Measurements from ENCODE around the gene GNAQ. TPM values are rescaled to one million over a fixed set of nuclear protein-coding genes. Genes with fewer than 3 reads are reported as not detected.

GNAQ gene
- total RNA-seq, 2 donors from 2014 or later = 15.8 to 22.1 TPM

- DNase-seq = no peak
- no peaks in the 10 kb centered on the region for H3K9me3 ChIP-seq
- no peaks in the 10 kb centered on the region for H3K27me3 ChIP-seq
- H3K36me3 ChIP-seq (replicated peaks in 1 of 2; ENCODE audit: insufficient read depth in 1 of 2, low read depth in 2 of 2) = no peaks in the 10 kb centered on the region
- intact Hi-C loops (cut with DNase I) = no loop called here
- no peak overlapping the region for H3K27ac ChIP-seq
- peaks cover 17% of the 10 kb centered on the region for H3K4me1 ChIP-seq
- WGBS, 2 donors = 95 to 96% methylated on average over 4 of the region's 4 CpGs
- H3K4me3 ChIP-seq = no peak overlapping the region
- no peak for TF ChIP-seq POLR2A (IDR thresholded peaks at IDR 0.05)
- TF ChIP-seq, protein P1, sequence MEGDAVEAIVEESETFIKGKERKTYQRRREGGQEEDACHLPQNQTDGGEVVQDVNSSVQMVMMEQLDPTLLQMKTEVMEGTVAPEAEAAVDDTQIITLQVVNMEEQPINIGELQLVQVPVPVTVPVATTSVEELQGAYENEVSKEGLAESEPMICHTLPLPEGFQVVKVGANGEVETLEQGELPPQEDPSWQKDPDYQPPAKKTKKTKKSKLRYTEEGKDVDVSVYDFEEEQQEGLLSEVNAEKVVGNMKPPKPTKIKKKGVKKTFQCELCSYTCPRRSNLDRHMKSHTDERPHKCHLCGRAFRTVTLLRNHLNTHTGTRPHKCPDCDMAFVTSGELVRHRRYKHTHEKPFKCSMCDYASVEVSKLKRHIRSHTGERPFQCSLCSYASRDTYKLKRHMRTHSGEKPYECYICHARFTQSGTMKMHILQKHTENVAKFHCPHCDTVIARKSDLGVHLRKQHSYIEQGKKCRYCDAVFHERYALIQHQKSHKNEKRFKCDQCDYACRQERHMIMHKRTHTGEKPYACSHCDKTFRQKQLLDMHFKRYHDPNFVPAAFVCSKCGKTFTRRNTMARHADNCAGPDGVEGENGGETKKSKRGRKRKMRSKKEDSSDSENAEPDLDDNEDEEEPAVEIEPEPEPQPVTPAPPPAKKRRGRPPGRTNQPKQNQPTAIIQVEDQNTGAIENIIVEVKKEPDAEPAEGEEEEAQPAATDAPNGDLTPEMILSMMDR (IDR thresholded peaks at IDR 0.05) = no peak
- no peak for ATAC-seq
These were observed 206.2 kb downstream of the GNAQ start for GRCh38 chr9:77825361-77825760.

GRCh38 chr9:77820293-77820954, 211.2 kb downstream of the GNAQ start:
- Histone ChIP-seq H3K4me3 (no peak overlapping the region), H3K27ac (no peak overlapping the region), H3K36me3 (replicated peaks in 1 of 2; ENCODE audit: insufficient read depth in 1 of 2, low read depth in 2 of 2) (no peaks in the 10 kb centered on the region), H3K27me3 (no peaks in the 10 kb centered on the region), H3K4me1 (no peaks in the 10 kb centered on the region), H3K9me3 (no peaks in the 10 kb centered on the region)
- no peak for DNase-seq
- TF ChIP-seq, protein P1 (IDR thresholded peaks at IDR 0.05) = no peak
- no peak for TF ChIP-seq POLR2A (IDR thresholded peaks at IDR 0.05)
- 56 to 63% methylated on average over 3 of the region's 3 CpGs for WGBS, 2 donors
- intact Hi-C loops (cut with DNase I) = no loop called here
- no peak for ATAC-seq

DNA sequence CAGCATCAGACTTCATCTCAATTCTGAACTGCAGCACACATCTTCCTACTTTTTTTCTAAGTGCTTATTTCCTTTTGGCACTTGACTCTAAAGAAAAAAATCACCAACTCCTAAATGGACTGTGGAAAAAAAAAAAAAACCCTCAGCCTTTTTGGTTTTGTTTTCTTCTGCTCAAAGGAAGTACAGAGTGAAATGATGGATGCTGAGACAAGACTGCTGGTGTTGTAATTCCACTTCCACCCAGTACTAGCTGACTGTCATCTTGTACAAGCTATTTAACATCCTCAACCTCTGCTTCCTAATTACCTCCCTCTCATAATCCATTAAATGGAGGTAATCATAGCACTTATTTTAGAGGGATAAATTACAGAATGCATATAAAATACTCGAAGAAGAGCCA, 212.0 kb downstream of the GNAQ start:
- no peaks in the 10 kb centered on the region for H3K4me1 ChIP-seq
- no peaks in the 10 kb centered on the region for H3K36me3 ChIP-seq (replicated peaks in 1 of 2; ENCODE audit: insufficient read depth in 1 of 2, low read depth in 2 of 2)
- DNase-seq (no peak), ATAC-seq (no peak)
- 67 to 85% methylated on average over 1 of the region's 1 CpG for WGBS, 2 donors
- no peaks in the 10 kb centered on the region for H3K9me3 ChIP-seq
- H3K27me3 ChIP-seq = no peaks in the 10 kb centered on the region
- H3K27ac ChIP-seq = no peak overlapping the region
- no peak for TF ChIP-seq POLR2A (IDR thresholded peaks at IDR 0.05)
- TF ChIP-seq, protein P1 (IDR thresholded peaks at IDR 0.05) = no peak
- intact Hi-C loops (cut with DNase I) = no loop called here
- no peak overlapping the region for H3K4me3 ChIP-seq

DNA sequence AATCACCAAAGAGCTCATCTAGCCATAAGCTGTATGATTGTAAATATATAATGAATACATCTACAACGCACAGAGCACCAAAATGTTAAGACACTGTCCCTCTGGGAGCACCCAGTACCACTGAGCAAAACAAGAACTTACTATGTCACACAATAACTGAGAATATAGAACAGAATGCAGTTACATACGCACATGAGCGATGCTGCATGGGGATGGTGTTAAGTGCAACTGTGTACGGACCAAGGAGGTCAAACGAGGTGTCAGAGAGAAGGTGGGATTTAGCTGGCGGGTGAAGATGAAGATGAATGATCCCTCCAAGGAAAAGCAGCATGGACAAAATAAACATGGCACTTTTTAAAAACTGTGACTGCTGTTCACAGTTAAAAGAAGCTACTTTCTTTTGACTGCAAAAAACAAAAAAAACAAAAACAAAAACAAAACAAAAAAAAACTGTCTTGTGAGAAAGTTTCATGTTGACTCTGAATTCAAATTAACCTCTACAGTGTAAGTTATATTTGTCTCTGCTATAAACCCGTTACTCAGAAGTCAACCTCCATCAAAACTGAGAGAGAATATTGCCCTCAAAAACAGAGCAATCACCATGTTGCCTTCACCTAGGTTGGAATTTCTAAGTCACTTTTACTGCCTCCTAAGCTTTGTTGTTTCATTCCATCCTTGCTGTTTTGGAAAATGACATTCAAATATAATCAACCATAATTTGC, 213.9 kb downstream of the GNAQ start:
- TF ChIP-seq POLR2A (IDR thresholded peaks at IDR 0.05) = no peak
- TF ChIP-seq, protein P1 (IDR thresholded peaks at IDR 0.05) = no peak
- ATAC-seq = no peak
- DNase-seq = no peak
- Histone ChIP-seq H3K9me3 (no peaks in the 10 kb centered on the region), H3K4me3 (no peak overlapping the region), H3K36me3 (replicated peaks in 1 of 2; ENCODE audit: insufficient read depth in 1 of 2, low read depth in 2 of 2) (no peaks in the 10 kb centered on the region), H3K27me3 (no peaks in the 10 kb centered on the region), H3K4me1 (no peaks in the 10 kb centered on the region), H3K27ac (no peak overlapping the region)
- WGBS, 2 donors = 93 to 94% methylated on average over 7 of the region's 7 CpGs
- intact Hi-C loops (cut with DNase I) = no loop called here

All from body of pancreas (tissue), 4 donors.